ENCODE data around the gene SH3TC1.

- TF ChIP-seq CTCF (conservative IDR thresholded peaks at IDR 0.05; ENCODE audit: low read length) = no peak
- TF ChIP-seq EZH2phosphoT487 (IDR thresholded peaks at IDR 0.05; ENCODE audit: borderline replicate concordance) = no peak
Measured at GRCh38 chr4:8156617-8157016, 42.5 kb upstream of the SH3TC1 start.
